Neural cell (in vitro differentiated cells): ENCODE data around the gene IGF2BP3.

ENCODE experiments used
- EP300 ChIP-seq: fragments of 450-650 bp; conservative IDR thresholded peaks from 2 replicates; pipeline ENCODE4 v1.6.1; 2014; ENCODE audit warnings: antibody characterized with exemption, mild to moderate bottlenecking, moderate library complexity; ENCODE audit not compliant: poor library complexity, severe bottlenecking
- EZH2 ChIP-seq: fragments of 200-600, 300-800 bp; shearing (Covaris generic), sonication (generic); IDR thresholded peaks from 2 replicates; pipeline ENCODE4 v1.6.1; 2014; ENCODE audit warnings: antibody characterized with exemption, low read length, borderline replicate concordance, mild to moderate bottlenecking; ENCODE audit not compliant: insufficient read depth, poor library complexity, severe bottlenecking
- MXI1 ChIP-seq: fragments of 450-650 bp; conservative IDR thresholded peaks from 2 replicates; pipeline ENCODE4 v1.6.1; 2014; ENCODE audit warnings: antibody characterized with exemption, mild to moderate bottlenecking; ENCODE audit not compliant: poor library complexity, severe bottlenecking
- POLR2AphosphoS5 ChIP-seq: IDR thresholded peaks from 2 replicates; pipeline ENCODE4 v1.6.1; 2012
- RAD21 ChIP-seq: fragments of 450-650 bp; conservative IDR thresholded peaks from 2 replicates; pipeline ENCODE4 v1.6.1; 2014; ENCODE audit warnings: antibody characterized with exemption, mild to moderate bottlenecking, moderate library complexity
- SMC3 ChIP-seq: fragments of 450-650 bp; conservative IDR thresholded peaks from 2 replicates; pipeline ENCODE4 v1.6.1; 2014; ENCODE audit warnings: antibody characterized with exemption, mild to moderate bottlenecking, moderate library complexity; ENCODE audit not compliant: poor library complexity
- TAF1 ChIP-seq: IDR thresholded peaks from 2 replicates; pipeline ENCODE4 v1.6.1; 2012; ENCODE audit warnings: low read depth
- TF ChIP-seq, protein P1 (sequence below): fragments of 450-650 bp; IDR thresholded peaks from 2 replicates; pipeline ENCODE4 v1.5.1; 2014; ENCODE audit warnings: antibody characterized with exemption, mild to moderate bottlenecking, moderate library complexity; ENCODE audit not compliant: poor library complexity, severe bottlenecking
- TF ChIP-seq, protein P2 (sequence below): IDR thresholded peaks from 2 replicates; pipeline ENCODE4 v1.6.1; 2012; ENCODE audit warnings: borderline replicate concordance

DNA sequence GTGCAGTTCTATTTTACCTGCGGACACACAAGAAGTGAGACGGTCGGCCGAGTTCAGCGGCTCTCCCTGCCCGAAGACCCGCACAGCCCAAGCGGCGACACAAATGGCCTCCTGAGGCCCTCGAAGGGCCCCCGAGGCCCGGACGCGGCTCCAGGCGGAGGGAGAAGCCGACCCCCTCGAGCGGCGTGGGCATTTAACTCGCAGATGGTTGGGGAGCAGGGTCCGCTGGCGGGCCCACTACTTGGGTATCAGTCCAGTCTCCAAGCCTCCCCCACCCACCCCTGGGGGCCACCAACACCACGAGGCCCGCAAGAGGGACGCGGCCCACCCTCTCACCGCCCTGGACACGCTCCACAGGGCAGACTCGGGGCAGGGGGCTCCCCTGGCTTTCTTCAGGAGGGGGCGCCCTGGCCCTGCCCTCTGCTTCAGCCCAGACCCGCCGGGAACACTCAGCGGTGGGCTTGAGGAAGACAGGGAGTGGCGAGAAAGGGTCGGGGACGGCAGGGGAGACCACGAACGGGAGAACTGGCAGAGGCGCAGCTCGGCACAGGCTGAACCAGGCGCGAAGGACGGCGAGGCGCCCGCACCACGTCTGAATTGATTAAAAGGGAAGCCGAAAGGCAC, 1.7 kb downstream of the IGF2BP3 start:
- TF ChIP-seq, protein P1, sequence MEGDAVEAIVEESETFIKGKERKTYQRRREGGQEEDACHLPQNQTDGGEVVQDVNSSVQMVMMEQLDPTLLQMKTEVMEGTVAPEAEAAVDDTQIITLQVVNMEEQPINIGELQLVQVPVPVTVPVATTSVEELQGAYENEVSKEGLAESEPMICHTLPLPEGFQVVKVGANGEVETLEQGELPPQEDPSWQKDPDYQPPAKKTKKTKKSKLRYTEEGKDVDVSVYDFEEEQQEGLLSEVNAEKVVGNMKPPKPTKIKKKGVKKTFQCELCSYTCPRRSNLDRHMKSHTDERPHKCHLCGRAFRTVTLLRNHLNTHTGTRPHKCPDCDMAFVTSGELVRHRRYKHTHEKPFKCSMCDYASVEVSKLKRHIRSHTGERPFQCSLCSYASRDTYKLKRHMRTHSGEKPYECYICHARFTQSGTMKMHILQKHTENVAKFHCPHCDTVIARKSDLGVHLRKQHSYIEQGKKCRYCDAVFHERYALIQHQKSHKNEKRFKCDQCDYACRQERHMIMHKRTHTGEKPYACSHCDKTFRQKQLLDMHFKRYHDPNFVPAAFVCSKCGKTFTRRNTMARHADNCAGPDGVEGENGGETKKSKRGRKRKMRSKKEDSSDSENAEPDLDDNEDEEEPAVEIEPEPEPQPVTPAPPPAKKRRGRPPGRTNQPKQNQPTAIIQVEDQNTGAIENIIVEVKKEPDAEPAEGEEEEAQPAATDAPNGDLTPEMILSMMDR = peak; percentile 7
- TF ChIP-seq EZH2 (no peak), MXI1 (no peak), RAD21 (no peak), EP300 (no peak), POLR2AphosphoS5 (peak; percentile 21), SMC3 (no peak), TAF1 (no peak)
- TF ChIP-seq, protein P2, sequence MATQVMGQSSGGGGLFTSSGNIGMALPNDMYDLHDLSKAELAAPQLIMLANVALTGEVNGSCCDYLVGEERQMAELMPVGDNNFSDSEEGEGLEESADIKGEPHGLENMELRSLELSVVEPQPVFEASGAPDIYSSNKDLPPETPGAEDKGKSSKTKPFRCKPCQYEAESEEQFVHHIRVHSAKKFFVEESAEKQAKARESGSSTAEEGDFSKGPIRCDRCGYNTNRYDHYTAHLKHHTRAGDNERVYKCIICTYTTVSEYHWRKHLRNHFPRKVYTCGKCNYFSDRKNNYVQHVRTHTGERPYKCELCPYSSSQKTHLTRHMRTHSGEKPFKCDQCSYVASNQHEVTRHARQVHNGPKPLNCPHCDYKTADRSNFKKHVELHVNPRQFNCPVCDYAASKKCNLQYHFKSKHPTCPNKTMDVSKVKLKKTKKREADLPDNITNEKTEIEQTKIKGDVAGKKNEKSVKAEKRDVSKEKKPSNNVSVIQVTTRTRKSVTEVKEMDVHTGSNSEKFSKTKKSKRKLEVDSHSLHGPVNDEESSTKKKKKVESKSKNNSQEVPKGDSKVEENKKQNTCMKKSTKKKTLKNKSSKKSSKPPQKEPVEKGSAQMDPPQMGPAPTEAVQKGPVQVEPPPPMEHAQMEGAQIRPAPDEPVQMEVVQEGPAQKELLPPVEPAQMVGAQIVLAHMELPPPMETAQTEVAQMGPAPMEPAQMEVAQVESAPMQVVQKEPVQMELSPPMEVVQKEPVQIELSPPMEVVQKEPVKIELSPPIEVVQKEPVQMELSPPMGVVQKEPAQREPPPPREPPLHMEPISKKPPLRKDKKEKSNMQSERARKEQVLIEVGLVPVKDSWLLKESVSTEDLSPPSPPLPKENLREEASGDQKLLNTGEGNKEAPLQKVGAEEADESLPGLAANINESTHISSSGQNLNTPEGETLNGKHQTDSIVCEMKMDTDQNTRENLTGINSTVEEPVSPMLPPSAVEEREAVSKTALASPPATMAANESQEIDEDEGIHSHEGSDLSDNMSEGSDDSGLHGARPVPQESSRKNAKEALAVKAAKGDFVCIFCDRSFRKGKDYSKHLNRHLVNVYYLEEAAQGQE = no peak
